GM12878 (cell line): Measurements from ENCODE around the gene PROZ. TPM values are rescaled to one million over a fixed set of nuclear protein-coding genes. Genes with fewer than 3 reads are reported as not detected.

Source experiments
- ATAC-seq: fragments of 200-7000 bp; cut with Tn5 transposase; 3 replicates; pipeline ENCODE4 v1.9.1; 2020; ENCODE audit warnings: mild to moderate bottlenecking, moderate library complexity
- BruUV-seq: library from RNA; stranded (reverse); fragments of 400-500 nt; replicated peaks from 2 replicates; lab custom pipeline; 2021; lab: Mats Ljungman, UMichigan
- CTCF ChIA-PET: fragments of 300-600 bp; sonication (Branson Sonifier 250); formaldehyde crosslinking; extraction: SDS; loops from one replicate; lab custom pipeline; 2021; ENCODE audit warnings: inconsistent platforms; lab: Yijun Ruan, JAX
- POLR2A ChIA-PET: fragments of 350-600 bp; formaldehyde crosslinking; extraction: SDS; loops from one replicate; lab custom pipeline; 2021; ENCODE audit warnings: inconsistent platforms; lab: Charles Lee
- RAD21 ChIA-PET: fragments of 300-600 bp; sonication (Branson Sonifier 250); formaldehyde crosslinking; loops from one replicate; lab custom pipeline; 2023; ENCODE audit warnings: antibody characterized with exemption; ENCODE audit not compliant: unreplicated experiment; lab: Charles Lee
- SMC1A ChIA-PET: fragments of 300-600 bp; sonication (Branson Sonifier 250); formaldehyde crosslinking; loops from one replicate; lab custom pipeline; 2023; ENCODE audit not compliant: unreplicated experiment, uncharacterized antibody; lab: Charles Lee
- DNase-seq: peaks from one replicate; pipeline ENCODE4 v3.0.0-alpha.2; 2011; ENCODE audit warnings: low read depth, low spot score
- FAIRE-seq: peaks from 3 replicates; lab custom pipeline; 2011; peaks lifted over from hg19 to GRCh38; lab: Jason Lieb, UNC
- H2AFZ ChIP-seq: 2 replicates; pipeline ENCODE4 v1.6.0; 2011; ENCODE audit warnings: low read depth, low read length, control low read depth; ENCODE audit not compliant: control insufficient read depth
- H3K27ac ChIP-seq: 2 replicates; pipeline ENCODE4 v1.5.1; 2011; ENCODE audit warnings: control low read depth; ENCODE audit not compliant: control insufficient read depth, insufficient read depth
- H3K27me3 ChIP-seq, 2 experiments: replicated peaks in 1 of 2; 2 replicates each; pipeline versions ENCODE4 v1.6.0 to v1.6.1; 2011; ENCODE audit warnings: low read length in 1 of 2; ENCODE audit not compliant: control insufficient read depth in 2 of 2, insufficient read depth in 2 of 2
- H3K36me3 ChIP-seq, 2 experiments: 2 replicates each; pipeline ENCODE4 v1.5.1; 2011; ENCODE audit warnings: low read length in 1 of 2; ENCODE audit not compliant: control insufficient read depth in 2 of 2, insufficient read depth in 2 of 2
- H3K4me1 ChIP-seq: 2 replicates; pipeline ENCODE4 v1.6.1; 2011; ENCODE audit warnings: mild to moderate bottlenecking, low read length, moderate library complexity, mixed read lengths; ENCODE audit not compliant: control insufficient read depth, insufficient read depth
- H3K4me2 ChIP-seq: 2 replicates; pipeline ENCODE4 v1.6.0; 2011; ENCODE audit warnings: control low read depth; ENCODE audit not compliant: control insufficient read depth, insufficient read depth
- H3K4me3 ChIP-seq: fragments of 200-600 bp; sonication (generic); 2 replicates; pipeline ENCODE4 v1.5.1; 2016
- H3K79me2 ChIP-seq: 2 replicates; pipeline ENCODE4 v1.6.0; 2011; ENCODE audit warnings: low read length; ENCODE audit not compliant: control insufficient read depth, insufficient read depth
- H3K9ac ChIP-seq: 2 replicates; pipeline ENCODE4 v1.8.0; 2011; ENCODE audit warnings: low read length, control low read depth, mixed read lengths; ENCODE audit not compliant: control insufficient read depth, insufficient read depth
- H3K9me3 ChIP-seq: replicated peaks from 3 replicates; pipeline ENCODE4 v1.5.1; 2011; ENCODE audit warnings: mild to moderate bottlenecking, low read length; ENCODE audit not compliant: control insufficient read depth, insufficient read depth
- H4K20me1 ChIP-seq: 2 replicates; pipeline ENCODE4 v1.6.0; 2011; ENCODE audit not compliant: control insufficient read depth, insufficient read depth
- IKZF1 ChIP-seq: fragments of 450-650 bp; conservative IDR thresholded peaks from 2 replicates; pipeline ENCODE4 v1.6.1; 2017; ENCODE audit warnings: antibody characterized with exemption, mild to moderate bottlenecking
- MYC ChIP-seq: IDR thresholded peaks from 2 replicates; pipeline ENCODE4 v1.6.1; 2011; ENCODE audit warnings: mild to moderate bottlenecking, low read length, moderate library complexity, inconsistent platforms; ENCODE audit not compliant: insufficient read depth, insufficient replicate concordance, insufficient read length, severe bottlenecking
- NR2F1 ChIP-seq: fragments of 450-650 bp; conservative IDR thresholded peaks from 2 replicates; pipeline ENCODE4 v1.6.1; 2017; ENCODE audit warnings: mild to moderate bottlenecking
- SMC3 ChIP-seq: IDR thresholded peaks from 2 replicates; pipeline ENCODE4 v1.6.1; 2011; ENCODE audit warnings: low read length, improper control_type of control experiment, borderline replicate concordance
- TAF1 ChIP-seq: IDR thresholded peaks from 2 replicates; pipeline ENCODE4 v1.6.1; 2011; ENCODE audit warnings: mild to moderate bottlenecking, low read depth, low read length, borderline replicate concordance
- WGBS: methylation state at CpG from one replicate; pipeline ENCODE4 v1.1.6; 2016; ENCODE audit warnings: low lambda C conversion rate; ENCODE audit not compliant: insufficient replicate concordance, insufficient coverage; ENCODE audit errors: missing lambda C conversion rate; 5-methylcytosine and 5-hydroxymethylcytosine counted together
- in situ Hi-C: fragments of 300-500 bp; cut with MboI; formaldehyde crosslinking; loops from 9 replicates; pipeline ENCODE4 v1.14.3; 2018; ENCODE audit warnings: mixed read lengths
- intact Hi-C: fragments of 100-400 bp; cut with micrococcal nuclease; formaldehyde crosslinking; loops from one replicate; pipeline ENCODE4 v1.14.2; 2022; ENCODE audit not compliant: unreplicated experiment
- polyA plus RNA-seq, 11 experiments: library from polyadenylated mRNA; depleted of rRNA in 4 of 11; unstranded in 6 of 11; stranded (reverse) in 5 of 11; fragments of >200 nt; fragmentation: Nextera tagmentation in 4 of 11; fragmentation: Illumina TruSeq in 1 of 11; extraction: Ambion mirVana in 4 of 11; extraction: Trizol in 1 of 11; gene quantifications; 1 replicate in 1 of 11; 2 replicates in 10 of 11; pipeline versions ENCODE4 v1.2.1 to v1.2.3, GENCODE V29; 2011 to 2016; ENCODE audit warnings: inconsistent platforms in 2 of 11, missing spikeins in 2 of 11, low read depth in 1 of 11
- total RNA-seq, 4 experiments: library from RNA; depleted of rRNA in 3 of 4; stranded (reverse); fragments of >200 nt in 3 of 4; fragmentation: Illumina TruSeq in 1 of 4; extraction: Trizol in 1 of 4; gene quantifications; 2 replicates each; pipeline versions ENCODE4 v1.2.1 to v1.2.3, GENCODE V29; 2013 to 2021
- TF ChIP-seq, protein P1 (sequence below): fragments of 450-650 bp; IDR thresholded peaks from 2 replicates; pipeline ENCODE4 v1.6.1; 2016; ENCODE audit warnings: mild to moderate bottlenecking, moderate library complexity, borderline replicate concordance

The PROZ gene
- total and polyA plus RNA-seq, 10 of the 15 experiments (the other 5 are each of a cell fraction or from before 2014, with no cell fraction given): 0.07 to 0.24 (median 0.21) TPM; not detected in 7

DNA sequence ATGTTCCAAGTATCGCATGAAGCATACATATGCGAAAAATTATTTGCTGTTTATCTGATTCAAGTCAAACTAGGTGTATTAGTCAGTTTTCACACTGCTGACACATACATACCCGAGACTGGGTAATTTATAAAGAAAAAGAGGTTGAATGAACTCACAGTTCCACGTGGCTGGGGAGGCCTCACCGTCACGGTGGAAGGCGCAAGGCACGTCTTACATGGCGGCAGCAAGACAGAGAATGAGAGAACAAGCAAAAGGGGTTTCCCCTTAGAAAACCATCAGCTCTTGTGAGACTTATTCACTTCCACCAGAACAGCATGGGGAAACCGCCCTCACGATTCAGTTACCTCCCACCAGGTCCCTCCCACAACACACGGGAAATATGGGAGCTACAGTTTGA lies 13.0 kb upstream of the PROZ start (continued):
- TF ChIP-seq MYC (no peak), IKZF1 (no peak)
- TF ChIP-seq, protein P1, sequence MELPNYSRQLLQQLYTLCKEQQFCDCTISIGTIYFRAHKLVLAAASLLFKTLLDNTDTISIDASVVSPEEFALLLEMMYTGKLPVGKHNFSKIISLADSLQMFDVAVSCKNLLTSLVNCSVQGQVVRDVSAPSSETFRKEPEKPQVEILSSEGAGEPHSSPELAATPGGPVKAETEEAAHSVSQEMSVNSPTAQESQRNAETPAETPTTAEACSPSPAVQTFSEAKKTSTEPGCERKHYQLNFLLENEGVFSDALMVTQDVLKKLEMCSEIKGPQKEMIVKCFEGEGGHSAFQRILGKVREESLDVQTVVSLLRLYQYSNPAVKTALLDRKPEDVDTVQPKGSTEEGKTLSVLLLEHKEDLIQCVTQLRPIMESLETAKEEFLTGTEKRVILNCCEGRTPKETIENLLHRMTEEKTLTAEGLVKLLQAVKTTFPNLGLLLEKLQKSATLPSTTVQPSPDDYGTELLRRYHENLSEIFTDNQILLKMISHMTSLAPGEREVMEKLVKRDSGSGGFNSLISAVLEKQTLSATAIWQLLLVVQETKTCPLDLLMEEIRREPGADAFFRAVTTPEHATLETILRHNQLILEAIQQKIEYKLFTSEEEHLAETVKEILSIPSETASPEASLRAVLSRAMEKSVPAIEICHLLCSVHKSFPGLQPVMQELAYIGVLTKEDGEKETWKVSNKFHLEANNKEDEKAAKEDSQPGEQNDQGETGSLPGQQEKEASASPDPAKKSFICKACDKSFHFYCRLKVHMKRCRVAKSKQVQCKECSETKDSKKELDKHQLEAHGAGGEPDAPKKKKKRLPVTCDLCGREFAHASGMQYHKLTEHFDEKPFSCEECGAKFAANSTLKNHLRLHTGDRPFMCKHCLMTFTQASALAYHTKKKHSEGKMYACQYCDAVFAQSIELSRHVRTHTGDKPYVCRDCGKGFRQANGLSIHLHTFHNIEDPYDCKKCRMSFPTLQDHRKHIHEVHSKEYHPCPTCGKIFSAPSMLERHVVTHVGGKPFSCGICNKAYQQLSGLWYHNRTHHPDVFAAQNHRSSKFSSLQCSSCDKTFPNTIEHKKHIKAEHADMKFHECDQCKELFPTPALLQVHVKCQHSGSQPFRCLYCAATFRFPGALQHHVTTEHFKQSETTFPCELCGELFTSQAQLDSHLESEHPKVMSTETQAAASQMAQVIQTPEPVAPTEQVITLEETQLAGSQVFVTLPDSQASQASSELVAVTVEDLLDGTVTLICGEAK: no peak

DNA sequence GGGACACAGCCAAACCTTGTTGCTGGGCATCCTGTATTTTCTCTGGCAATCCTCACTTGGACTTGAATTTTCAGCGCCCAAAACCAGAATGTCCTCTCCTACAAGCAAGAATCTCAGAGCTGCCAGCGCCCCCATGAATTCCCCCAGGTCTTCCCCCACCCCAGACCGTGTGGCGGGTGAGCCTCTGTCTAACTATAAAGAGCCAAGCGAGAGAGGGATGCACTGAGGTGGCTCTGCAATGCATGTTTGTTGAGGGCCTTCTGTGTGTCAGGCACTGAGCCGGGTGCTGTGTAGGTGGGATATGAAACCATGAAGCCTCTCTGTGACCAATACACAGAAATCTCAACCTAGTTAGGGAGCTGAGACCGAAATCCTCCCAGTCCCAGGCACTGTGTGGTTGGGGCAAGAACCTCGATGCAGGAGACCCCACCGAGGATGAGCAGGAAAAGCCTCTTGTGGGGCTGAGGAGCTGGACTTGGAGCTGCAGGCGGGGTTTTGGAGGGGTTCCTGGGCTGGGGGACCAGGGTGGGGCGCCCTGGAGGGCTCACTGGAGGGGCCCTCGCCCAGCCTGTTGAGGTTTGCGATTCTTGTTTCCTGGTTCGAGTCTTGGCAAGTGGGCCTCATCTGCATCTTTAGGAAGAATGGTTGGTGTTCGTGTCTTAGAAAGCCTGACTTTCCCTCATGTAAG lies 12.4 kb upstream of the PROZ start:
- H3K4me1 ChIP-seq: no peaks in the 10 kb centered on the region
- POLR2A ChIA-PET: interaction anchor here (0.6 kb wide), 1 partner anchor 47 kb away, joined by 3 read pairs; no protein-coding TSS in a partner anchor
- no peak overlapping the region for H2AFZ ChIP-seq
- FAIRE-seq: no peak
- CTCF ChIA-PET: no interaction called here
- intact Hi-C loops: no loop called here
- no peaks in the 10 kb centered on the region for H4K20me1 ChIP-seq
- no TSS peak for BruUV-seq
- ATAC-seq: no peak
- no peak overlapping the region for H3K9ac ChIP-seq
- H3K79me2 ChIP-seq: no peaks in the 10 kb centered on the region
- no peak overlapping the region for H3K27ac ChIP-seq
- no peaks in the 10 kb centered on the region for H3K36me3 ChIP-seq
- RAD21 ChIA-PET: no interaction called here
- DNase-seq: no peak
- H3K9me3 ChIP-seq: no peaks in the 10 kb centered on the region; the same call in 2 of the 3 replicates
- no peaks in the 10 kb centered on the region for H3K27me3 ChIP-seq
- WGBS: 63% methylated on average over 11 of the region's 15 CpGs
- H3K4me2 ChIP-seq: no peak overlapping the region
- SMC1A ChIA-PET: no interaction called here
- H3K4me3 ChIP-seq: no peak overlapping the region
- TF ChIP-seq NR2F1 (no peak), SMC3 (no peak), TAF1 (no peak)
- in situ Hi-C loops: no loop called here
